Medulla oblongata (tissue), 1 donor: ENCODE measurements around the gene LAMB1.
"Not testable (repeated sequence)": the region's sequence is repeated elsewhere in the genome, so short reads cannot be mapped to it uniquely, and the experiment has no call there.

Experiments
- DNase-seq: peaks from one replicate; pipeline ENCODE4 v3.0.0-alpha.2; 2015; ENCODE audit errors: extremely low spot score

Gene LAMB1

DNA sequence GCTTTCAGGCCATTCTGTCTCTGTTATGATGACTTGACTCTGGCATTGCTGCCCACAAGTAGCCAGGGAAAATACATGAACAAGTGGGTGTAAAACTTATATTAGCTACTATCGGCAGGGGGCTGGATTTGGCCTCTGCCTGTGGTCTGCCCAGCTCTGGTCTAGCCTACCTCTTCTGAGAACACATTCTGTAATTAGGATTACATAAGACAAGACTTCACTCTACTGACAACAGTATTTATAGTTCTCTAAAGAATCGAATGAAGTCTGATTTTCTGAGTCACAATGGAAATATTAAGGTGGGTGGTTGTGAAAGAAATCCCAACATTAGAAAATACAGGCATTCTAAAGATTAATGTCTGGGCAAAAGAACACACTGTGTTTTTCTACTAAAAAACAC lies 56.5 kb downstream of the LAMB1 start:
- no peak for DNase-seq

DNA sequence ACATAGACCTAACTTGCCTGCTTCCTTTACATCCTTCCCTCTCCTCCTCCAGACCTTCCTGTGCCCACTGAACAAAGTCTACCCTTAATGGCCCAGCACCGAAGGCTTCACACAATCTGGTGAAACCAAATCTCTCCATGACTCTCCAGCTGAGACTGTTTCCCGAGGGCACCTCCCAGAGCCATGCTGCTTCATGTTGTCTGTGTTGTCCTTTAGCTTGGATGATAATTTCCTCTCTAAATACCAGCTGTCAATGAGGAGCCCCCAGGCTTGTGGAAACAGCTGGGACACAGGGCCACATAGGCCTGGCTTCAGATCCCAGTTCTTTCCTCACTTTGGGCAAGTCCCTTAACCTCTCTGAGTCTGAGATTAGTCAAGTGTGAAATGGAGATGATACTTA lies 57.6 kb downstream of the LAMB1 start:
- DNase-seq = no peak

DNA sequence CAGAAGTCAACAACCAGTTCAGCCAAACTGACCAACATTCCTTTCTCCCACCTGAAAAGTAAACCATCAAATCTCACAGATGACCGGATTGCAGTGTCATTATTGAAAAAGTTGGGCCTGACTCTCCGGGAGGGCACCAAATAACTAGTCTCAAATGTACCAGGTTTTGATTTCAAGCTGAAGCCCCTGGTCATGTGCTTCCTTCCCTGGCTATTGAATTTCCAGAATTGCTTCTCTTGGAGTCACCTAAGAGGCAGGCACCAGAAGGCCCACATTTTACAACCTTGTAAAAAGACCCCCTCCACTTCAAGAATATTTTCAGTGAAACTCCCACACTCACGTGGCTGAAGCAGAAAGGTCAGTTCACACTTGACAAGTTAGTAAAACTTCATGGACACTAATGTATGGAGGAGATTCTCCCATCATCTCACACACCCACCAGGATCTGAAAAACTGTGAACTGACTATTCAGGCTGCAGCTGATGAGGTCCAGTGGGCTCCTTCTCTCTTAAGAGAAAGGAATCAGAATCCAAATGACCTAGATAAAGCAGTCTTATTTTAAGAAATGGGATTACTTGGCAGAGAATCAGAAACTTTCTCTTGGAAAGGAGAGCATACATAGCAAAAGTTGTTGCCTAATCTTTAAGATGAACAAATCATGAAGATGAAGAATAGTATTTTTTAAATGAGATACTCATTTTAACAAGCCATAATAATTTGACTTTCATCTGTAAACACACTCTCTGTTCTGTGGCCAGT lies 58.4 kb downstream of the LAMB1 start:
- DNase-seq = no peak

DNA sequence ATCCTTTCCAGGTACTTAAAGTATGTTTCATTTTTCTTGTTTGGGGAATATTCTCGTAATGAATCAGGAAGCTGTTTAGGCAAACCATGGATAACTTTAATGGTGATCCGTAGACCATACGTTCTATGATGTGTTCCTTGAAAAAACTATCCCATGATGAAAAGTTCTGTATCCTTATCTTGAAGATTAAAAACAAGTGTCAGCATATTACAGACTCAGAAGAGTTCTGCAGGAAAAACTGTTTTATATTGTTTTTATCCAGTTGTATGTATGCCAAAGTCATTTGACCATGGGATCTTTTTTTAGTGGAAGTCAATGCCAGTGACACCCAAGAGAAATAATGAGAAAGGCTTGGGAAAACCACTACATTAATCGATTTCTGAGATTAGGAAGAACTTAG lies 59.9 kb downstream of the LAMB1 start:
- DNase-seq = no peak

DNA sequence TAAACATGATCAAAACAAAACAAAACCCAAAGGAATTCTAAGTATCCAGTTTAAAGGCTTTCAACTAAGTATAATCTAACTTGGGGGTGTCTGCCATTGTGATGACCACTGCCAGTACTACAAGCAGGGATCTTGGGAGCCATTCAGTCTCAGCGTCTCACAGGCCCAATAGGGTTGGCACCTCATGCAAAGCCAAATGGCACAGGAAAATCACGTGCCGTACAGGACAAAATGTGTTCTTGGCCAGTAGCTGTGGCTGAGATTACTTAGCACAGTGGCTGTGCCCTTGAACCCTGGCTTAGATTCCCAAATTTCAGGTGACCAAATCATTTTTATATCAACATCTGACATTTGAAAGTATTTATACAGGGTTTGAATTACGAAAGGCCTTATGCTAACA lies 62.0 kb downstream of the LAMB1 start:
- DNase-seq = no peak

DNA sequence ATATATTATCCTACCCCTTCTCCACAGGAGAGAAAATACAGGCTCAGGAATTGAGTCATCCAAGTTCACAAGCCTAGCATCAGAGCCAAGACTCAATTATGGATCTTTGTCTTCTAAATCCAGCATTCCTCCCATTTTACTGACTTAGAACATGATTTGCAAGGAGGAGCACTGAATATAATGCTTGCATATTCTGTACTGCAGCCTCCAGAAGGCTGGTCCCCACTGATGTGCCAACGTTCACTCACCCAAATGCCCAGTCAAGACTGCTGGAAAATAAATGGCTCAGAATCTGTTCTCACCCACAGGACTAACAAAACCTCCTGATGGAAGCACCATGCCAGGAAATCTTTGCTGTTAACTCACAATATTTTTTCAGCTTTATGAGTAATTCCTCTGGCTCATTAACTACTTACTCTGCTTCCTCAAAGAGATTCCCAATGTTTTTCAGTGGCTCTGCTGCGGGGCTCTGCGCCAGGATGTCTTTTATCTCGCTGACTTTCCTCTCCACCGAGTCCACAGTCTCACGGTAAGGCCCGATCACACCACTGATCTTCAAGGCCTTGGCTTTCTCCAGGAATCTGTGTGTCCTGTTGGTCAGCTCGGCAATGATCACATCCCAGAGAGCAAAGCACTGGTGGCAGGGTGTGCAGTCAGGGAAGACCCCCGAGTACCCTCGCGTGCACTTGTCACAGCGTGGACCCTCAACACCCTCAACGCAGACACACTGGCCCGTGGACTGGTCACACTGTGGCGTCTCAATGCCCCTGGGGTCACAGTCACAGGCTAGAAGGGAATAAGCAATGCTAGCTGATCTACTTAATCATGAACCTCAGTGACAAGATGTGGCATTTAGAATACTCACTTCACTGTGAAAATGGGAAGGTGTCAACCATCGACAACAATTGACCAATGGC lies 63.1 kb downstream of the LAMB1 start:
- DNase-seq = no peak

DNA sequence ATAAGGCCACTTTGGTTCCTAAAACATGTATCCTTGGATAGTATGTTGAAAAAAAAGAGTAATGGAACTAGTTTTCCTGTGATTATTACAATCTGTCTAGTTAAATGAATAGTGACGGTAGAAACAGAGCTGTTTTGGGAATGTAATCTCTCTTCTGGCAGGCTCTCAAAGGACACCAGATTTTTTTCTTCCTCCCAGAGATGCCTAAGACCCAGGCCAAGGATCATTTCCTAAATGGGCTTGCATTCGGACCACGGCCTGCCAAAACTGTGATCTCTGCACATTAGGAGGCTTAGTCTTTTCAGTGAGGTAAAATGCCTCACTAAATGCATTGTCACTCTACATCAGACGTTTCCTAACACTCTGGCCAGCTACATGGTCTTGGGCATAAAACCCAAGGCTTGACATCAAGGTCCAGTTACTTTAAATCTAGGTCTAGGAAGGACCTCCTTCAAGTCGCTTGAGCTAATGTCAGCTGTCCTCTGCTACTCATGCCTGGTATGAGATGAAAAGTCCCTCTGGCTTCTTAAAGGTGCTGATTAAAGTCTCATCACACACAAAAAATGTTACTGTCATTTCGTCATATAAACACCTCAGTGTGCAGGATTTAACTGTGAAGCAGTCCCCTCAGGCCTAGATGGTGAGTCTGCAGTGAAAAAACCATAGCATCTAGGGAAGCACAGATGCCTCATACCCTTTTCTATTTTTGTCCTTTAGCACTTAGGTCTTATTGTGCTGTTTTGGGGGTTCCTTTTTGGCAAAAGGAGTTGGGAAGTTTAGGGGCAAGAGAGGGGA lies 64.3 kb downstream of the LAMB1 start:
- DNase-seq = no peak

DNA sequence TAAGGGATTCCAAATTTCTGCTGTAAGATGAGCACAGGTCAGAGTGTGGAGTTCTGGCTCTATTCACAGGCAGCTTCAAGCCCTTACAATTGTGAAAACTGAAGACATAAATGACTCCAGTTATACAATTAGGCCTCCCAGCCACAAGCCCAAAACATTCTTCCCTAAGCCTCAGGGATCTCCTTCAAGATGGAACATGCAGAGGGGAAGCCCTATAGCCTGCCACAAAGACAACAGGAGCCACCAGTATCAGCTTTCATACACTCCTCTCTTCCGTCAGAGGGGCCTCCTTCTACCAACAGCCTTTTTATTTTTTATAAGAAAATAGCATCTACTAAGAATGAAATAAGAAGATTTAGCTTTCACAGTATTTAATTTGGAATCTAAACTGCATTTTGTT lies 65.4 kb downstream of the LAMB1 start:
- DNase-seq = no peak

DNA sequence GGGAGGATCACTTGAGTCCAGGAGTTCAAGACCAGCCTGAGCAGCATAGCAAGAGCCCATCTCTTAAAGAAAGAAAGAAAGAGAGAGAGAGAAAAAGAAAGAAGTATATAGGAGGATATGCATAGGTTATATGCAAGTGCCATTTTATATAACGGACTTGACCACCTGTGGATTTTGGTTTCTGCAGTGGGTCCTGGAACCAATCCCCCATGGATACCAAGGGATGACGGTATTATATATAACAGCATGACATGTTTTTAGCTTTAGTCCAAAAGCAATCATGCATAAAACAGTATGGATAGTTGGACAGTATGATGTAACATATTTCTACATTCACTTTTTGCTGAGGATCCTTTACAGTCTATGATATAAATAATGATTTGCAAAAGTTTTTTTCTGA lies 66.6 kb downstream of the LAMB1 start:
- DNase-seq = no peak

DNA sequence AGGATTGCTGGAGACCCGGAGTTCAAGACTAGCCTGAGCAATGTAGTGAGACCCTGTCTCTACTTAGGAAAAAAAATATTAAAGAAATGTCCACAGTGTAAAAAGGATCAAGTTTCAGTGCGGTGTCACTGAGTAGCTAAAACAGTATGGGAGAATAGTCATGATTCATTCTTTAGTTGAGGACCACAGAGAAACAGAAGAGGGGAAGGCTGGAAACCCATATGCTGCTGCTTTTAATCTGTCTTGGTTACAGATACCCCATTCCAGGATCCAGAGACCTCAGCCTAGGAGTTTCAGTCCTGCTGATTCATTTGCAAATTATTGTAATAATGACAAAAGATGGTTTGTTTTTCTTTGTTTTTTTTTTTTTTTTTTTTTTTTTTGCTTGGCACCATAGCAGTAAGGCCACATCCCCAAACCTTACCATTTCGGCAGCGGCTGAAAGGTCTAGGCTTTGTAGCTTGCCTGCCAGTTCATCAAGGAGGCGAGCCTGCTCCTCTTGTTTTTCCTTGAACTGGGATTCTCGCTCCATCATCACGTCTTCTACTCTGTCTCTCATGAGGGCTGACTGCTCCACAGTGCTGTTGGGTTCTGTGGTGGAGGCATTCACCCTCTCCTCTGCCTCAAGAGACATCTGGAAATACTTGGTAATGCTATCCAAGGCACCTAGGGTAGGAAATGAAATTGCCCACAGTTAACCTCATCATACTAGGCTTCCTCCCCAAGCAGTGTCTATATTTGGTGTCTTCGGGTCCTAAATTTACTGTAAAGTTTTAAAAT lies 67.8 kb downstream of the LAMB1 start:
- DNase-seq = no peak

DNA sequence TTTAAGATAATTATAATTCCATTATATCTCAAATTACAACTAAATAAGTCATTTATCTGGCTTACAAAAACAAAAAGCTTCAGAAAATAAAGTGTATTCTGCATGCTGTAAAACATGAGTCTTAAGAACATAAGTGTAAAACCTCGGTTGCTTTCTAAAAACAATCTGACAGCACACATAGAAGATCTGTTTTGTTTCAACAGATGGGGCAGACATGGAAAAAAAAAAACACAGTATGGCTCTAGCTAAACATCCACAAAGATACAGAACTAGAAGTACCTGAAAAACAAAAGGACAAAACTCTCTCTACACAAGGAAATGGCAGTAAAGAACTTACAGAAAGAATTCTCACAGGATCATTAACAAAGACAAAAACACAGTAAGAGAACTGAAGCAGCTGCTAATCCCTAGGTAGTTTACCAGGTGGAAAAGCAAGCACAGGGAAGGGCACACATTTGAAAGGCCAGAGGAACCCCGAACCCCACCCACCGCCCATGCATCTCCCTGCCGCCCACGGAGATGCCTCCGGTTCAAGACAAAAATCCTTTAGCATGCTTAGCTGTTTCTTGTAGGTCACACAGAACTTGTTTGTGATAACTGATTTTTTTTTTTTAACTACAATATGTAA lies 69.5 kb downstream of the LAMB1 start:
- DNase-seq = no peak

DNA sequence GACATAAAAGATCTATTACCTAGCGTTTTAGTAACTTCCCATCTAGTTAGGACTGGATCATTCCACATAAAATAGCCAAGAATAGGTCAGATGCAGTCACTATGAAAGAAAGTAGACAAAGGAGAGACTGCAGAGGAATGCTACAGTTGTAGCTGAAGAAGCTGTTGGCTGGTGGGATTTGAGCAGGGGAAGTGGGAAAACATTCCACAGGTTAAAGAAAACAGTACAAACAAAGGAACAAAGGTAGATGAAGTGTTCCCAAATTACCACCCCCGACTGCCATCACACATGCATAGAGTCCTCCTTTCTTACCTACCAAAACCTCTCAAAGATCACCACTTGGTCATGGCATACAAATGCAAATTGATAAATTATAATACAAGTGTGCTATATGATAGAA lies 70.2 kb downstream of the LAMB1 start:
- no peak for DNase-seq

DNA sequence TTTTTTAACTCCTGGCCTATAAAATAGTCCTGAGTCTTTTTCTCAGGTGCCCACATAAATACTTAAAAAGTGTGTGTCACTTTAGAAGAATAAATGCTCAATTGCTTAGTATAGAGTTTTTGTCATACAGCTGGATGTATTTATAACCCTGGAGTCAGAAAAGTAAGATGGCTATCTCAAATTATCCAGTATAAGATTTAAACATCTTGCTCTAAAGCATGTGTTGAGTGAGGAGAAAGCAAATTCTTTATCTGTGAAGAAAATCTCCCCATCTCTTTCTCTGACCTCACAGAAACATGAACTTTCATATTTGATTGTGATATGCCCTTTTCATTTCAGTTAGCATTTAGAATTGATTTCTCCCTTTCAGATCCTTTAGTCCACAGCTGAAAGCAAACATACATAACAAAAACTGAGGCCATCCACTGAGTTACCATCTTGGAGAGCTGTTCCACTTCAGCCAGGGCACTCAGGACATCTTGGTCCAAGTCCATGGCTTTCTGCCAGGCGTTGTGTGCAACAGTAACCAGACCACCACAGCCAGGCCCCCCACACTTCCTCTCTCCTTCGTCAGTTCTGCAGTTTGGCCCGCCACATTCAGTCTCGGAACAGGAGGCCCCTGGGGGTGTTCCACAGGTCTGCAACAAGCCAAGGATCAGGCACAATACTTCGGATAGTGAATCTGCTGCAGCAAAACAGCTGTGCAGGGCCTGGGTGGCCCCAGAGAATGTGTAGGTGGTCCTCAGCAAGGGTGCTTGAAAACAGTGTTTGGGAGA lies 71.0 kb downstream of the LAMB1 start:
- DNase-seq = no peak

DNA sequence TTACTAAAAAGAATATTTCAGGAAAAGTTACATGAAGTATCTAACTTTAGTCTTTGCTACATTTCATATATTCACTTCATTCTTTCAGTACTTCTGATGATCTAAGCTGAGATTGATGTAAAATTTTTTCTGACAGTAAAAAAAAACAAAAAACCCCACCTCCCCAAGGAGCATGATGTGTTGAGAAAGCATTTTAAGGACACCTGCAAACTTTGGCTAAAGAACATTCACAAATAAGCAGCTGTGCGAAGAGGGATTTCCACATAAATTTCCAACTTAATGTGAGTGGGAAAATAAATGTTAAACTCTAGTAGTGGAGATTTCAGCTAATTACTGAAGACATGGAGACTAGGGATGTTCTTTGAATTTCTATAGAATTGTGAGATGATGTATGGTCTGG lies 76.5 kb downstream of the LAMB1 start:
- DNase-seq = no peak

DNA sequence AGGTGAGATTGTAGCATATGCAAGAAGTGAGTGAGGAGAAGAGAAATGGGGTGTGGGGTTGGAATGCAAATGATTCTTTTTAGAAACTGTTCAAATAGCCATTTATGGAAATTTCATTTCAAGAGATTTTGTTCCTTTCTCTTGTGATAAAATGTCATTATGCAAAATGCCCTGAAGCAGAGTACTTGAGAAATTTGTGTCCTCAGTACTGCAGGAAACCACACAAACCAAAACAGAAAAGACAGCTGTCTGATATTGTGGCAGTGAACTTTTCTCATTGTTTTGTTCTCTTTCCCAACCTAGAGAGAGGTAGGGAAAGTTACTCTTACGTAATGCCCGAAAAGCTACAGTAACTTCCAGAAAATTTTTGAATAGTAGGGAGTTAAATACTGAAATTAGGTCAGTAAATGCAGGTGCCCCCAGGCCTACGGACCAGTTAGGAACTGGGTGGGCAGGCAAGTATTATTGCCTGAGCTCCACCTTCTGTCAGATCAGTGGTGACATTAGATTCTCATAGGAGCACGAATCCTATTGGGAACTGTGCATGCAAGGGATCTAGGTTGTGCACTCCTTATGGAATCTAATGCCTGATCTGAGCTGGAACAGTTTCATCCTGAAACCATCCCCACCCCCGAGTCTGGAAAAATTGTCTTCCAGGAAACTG lies 78.0 kb downstream of the LAMB1 start:
- no peak for DNase-seq

DNA sequence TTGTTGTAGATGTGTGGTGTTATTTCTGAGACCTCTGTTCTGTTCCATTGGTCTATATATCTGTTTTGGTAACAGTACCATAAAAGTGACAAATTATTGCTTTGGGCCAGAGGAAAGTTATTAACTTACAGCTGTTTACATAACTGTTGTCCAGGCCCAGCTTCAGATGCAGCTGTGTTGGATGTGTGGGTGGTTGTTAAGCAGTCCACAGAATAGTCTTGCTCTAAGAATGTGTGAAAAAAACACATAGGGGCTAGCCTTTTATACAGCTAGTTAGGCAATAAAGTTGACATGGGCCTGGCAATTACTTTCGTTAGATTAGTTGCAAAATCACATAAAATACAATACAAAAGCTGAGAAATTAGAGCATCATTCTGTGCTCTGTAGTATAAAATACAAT lies 80.1 kb downstream of the LAMB1 start:
- DNase-seq = no peak

DNA sequence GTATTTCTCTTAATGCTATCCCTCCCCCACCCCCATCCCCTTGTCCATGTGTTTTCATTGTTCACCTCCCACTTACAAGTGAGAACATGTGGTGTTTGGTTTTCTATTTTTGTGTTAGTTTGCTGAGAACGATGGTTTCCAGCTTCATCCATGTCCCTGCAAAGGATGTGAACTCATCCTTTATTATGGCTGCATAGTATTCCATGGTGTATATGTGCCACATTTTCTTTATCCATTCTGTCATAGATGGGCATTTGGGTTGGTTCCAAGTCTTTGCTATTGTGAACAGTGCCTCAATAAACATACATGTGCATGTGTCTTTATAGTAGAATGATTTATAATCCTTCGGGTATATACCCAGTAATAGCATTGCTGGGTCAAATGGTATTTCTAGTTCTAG lies 81.1 kb downstream of the LAMB1 start:
- DNase-seq = not testable (repeated sequence)

DNA sequence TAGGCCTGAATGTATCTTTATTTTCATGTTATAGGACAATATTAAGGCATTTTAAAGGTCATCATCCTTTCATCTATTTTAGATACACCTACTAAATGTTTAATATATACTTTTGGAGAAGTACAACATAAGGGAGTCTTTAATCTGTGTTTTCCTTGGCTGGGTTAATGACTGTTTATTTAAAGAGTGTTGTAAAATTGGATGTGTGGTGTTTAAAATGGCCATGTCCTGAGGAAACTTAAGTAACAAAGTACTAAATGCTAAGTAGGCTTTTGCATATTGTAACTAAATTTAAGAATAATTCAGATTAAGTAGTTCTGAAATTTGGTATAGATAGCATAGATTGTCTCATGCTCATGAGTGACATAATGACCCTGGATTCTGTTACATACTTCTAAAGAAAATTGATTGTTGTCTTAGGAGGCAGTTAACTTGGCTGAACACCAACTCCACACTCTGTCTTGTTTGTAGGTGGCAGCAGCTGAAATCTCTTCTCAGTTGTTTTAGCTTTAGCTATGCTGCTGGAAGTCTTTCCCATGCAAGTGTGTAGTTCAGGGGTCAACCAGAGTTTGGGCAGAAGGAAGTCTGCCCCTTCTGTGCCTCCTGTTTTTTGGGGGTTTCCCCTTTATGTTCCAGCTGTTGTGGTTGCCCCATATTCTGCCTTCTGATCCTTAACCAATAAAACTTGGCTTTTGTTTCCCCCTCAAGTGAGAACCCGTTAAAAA lies 82.8 kb downstream of the LAMB1 start:
- DNase-seq = no peak

DNA sequence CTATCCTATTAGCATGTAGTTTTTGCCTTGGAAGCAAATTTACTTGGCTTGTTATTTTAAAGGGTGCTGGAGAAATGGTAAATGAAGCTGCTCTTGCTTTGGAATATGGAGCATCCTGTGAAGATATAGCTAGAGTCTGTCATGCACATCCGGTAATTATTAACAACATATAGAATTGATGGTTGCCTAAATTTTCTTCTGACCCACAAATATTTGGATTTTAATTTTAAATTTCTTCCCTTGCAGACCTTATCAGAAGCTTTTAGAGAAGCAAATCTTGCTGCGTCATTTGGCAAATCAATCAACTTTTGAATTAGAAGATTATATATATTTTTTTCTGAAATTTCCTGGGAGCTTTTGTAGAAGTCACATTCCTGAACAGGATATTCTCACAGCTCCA lies 84.0 kb downstream of the LAMB1 start:
- DNase-seq = no peak
